Right ventricle myocardium inferior (tissue), 1 donor: ENCODE measurements around the gene NKAIN2. TPM values are rescaled to one million over a fixed set of nuclear protein-coding genes. Genes with fewer than 3 reads are reported as not detected.
"Not testable (repeated sequence)": the region's sequence is repeated elsewhere in the genome, so short reads cannot be mapped to it uniquely, and the experiment has no call there.

Experiments used
- ATAC-seq: fragments of 200-7000 bp; cut with Tn5 transposase; one replicate; pipeline ENCODE4 v1.9.1; 2020; ENCODE audit warnings: mild to moderate bottlenecking, moderate library complexity
- DNase-seq: peaks from one replicate; pipeline ENCODE4 v3.0.0; 2021; ENCODE audit errors: missing footprints
- intact Hi-C: fragments of 100-400 bp; cut with DNase I; formaldehyde crosslinking; loops from one replicate; pipeline ENCODE4 v1.11.0; 2022
- total RNA-seq: library from RNA; stranded (reverse); fragmentation: NEBNext Ultra II Directional; extraction: Animal tissue kit (Norgen Biotek cat#: 25700); gene quantifications from one replicate; pipeline ENCODE4 v1.2.1, GENCODE V29; 2021
- donor health status: DM: no; HTN: yes; CAD: no; lungs with severe emphysema.

NKAIN2 gene
- total RNA-seq, 1 donor from 2014 or later = 0.30 TPM

GRCh38 chr6:123925842-123926399 lies 122.3 kb downstream of the NKAIN2 start:
- ATAC-seq = no peak

GRCh38 chr6:123928529-123928928 lies 124.9 kb downstream of the NKAIN2 start:
- intact Hi-C loops = no loop called here
- ATAC-seq = no peak

More at GRCh38 chr6:123925842-123926399, 122.3 kb downstream of the NKAIN2 start:
- DNase-seq = no peak
- intact Hi-C loops = no loop called here

GRCh38 chr6:123931928-123932327 lies 128.3 kb downstream of the NKAIN2 start:
- intact Hi-C loops = no loop called here
- DNase-seq = no peak
- ATAC-seq = no peak

More at GRCh38 chr6:123928529-123928928, 124.9 kb downstream of the NKAIN2 start:
- DNase-seq = no peak

- no peak for ATAC-seq
- no peak for DNase-seq
- intact Hi-C loops = no loop called here
These were observed 136.9 kb downstream of the NKAIN2 start for GRCh38 chr6:123940551-123940950.

GRCh38 chr6:123941855-123942254 lies 138.2 kb downstream of the NKAIN2 start:
- DNase-seq (no peak), ATAC-seq (no peak)
- intact Hi-C loops = no loop called here

- intact Hi-C loops = no loop called here
- DNase-seq = no peak
- no peak for ATAC-seq
These were observed 141.7 kb downstream of the NKAIN2 start for GRCh38 chr6:123945386-123945785.

GRCh38 chr6:123953920-123954319 lies 150.3 kb downstream of the NKAIN2 start:
- ATAC-seq (peak; percentile 23), DNase-seq (no peak)
- intact Hi-C loops = no loop called here

GRCh38 chr6:123956492-123957139 lies 153.0 kb downstream of the NKAIN2 start:
- ATAC-seq (no peak), DNase-seq (no peak)
- intact Hi-C loops = no loop called here

- ATAC-seq (no peak), DNase-seq (no peak)
- intact Hi-C loops = no loop called here
These were observed 158.8 kb downstream of the NKAIN2 start for GRCh38 chr6:123962508-123962907.

- DNase-seq (no peak), ATAC-seq (peak; percentile 37)
These were observed 162.2 kb downstream of the NKAIN2 start for GRCh38 chr6:123965894-123966293.

GRCh38 chr6:123966618-123967017 lies 163.0 kb downstream of the NKAIN2 start:
- DNase-seq = no peak
- ATAC-seq = no peak
- intact Hi-C loops = no loop called here

More at GRCh38 chr6:123965894-123966293, 162.2 kb downstream of the NKAIN2 start:
- intact Hi-C loops = no loop called here

- intact Hi-C loops = loop anchor here (2.0 kb wide), 1 partner anchor 165 kb away; the partner anchor contains the start of gene NKAIN2
- ATAC-seq (no peak), DNase-seq (no peak)
These were observed 164.2 kb downstream of the NKAIN2 start for GRCh38 chr6:123967905-123968304.

- ATAC-seq (no peak), DNase-seq (no peak)
- intact Hi-C loops = no loop called here
These were observed 169.1 kb downstream of the NKAIN2 start for GRCh38 chr6:123972600-123973294.

- intact Hi-C loops = no loop called here
- DNase-seq = no peak
- no peak for ATAC-seq
These were observed 176.6 kb downstream of the NKAIN2 start for GRCh38 chr6:123980311-123980710.

- intact Hi-C loops = no loop called here
- ATAC-seq (no peak), DNase-seq (no peak)
These were observed 183.3 kb downstream of the NKAIN2 start for GRCh38 chr6:123986938-123987337.

GRCh38 chr6:123989918-123990317 lies 186.3 kb downstream of the NKAIN2 start:
- DNase-seq, intact Hi-C loops, ATAC-seq: not testable (repeated sequence)

- no peak for ATAC-seq
- intact Hi-C loops = no loop called here
- no peak for DNase-seq
These were observed 186.7 kb downstream of the NKAIN2 start for GRCh38 chr6:123990376-123990775.

GRCh38 chr6:123994168-123994567 lies 190.5 kb downstream of the NKAIN2 start:
- intact Hi-C loops = no loop called here
- ATAC-seq = no peak

GRCh38 chr6:123994891-123995635 lies 191.4 kb downstream of the NKAIN2 start:
- no peak for DNase-seq
- intact Hi-C loops = no loop called here

More at GRCh38 chr6:123994168-123994567, 190.5 kb downstream of the NKAIN2 start:
- DNase-seq = no peak

More at GRCh38 chr6:123994891-123995635, 191.4 kb downstream of the NKAIN2 start:
- no peak for ATAC-seq
